Endothelial cell of umbilical vein (primary cell): ENCODE results near the gene RTN1. TPM values are rescaled to one million over a fixed set of nuclear protein-coding genes. Genes with fewer than 3 reads are reported as not detected.

Experiments
- BruUV-seq: library from RNA; stranded (reverse); fragments of 400-500 nt; replicated peaks from 2 replicates; lab custom pipeline; 2021; lab: Mats Ljungman, UMichigan
- CTCF ChIA-PET: fragments of 300-600, 350-600 bp; sonication (Branson Sonifier 250); formaldehyde crosslinking; loops from one replicate; lab custom pipeline; 2021; ENCODE audit warnings: antibody characterized with exemption, inconsistent platforms; lab: Charles Lee
- POLR2A ChIA-PET: fragments of 300-600, 350-600 bp; sonication (Branson Sonifier 250); formaldehyde crosslinking; loops from one replicate; lab custom pipeline; 2021; ENCODE audit warnings: antibody characterized with exemption, inconsistent platforms; lab: Charles Lee
- DNase-seq: peaks from one replicate; pipeline ENCODE4 v3.0.0-alpha.2; 2011; ENCODE audit warnings: low read depth, low spot score
- FAIRE-seq: peaks from 2 replicates; lab custom pipeline; 2011; peaks lifted over from hg19 to GRCh38; lab: Jason Lieb, UNC
- H2AFZ ChIP-seq: 2 replicates; pipeline ENCODE4 v1.6.0; 2012; ENCODE audit warnings: low read depth, low read length, control low read depth, inconsistent platforms
- H3K27ac ChIP-seq: 2 replicates; pipeline ENCODE4 v1.5.1; 2011; ENCODE audit warnings: low read depth, mild to moderate bottlenecking, control low read depth, low read length, moderate library complexity; ENCODE audit not compliant: insufficient read depth
- H3K27me3 ChIP-seq, 2 experiments: 2 replicates each; pipeline versions ENCODE4 v1.6.0 to v1.6.1; 2011; ENCODE audit warnings: low read length in 2 of 2, mixed read lengths in 1 of 2; ENCODE audit not compliant: control insufficient read depth in 2 of 2, insufficient read depth in 2 of 2
- H3K36me3 ChIP-seq, 2 experiments: 2 replicates in 1 of 2; 3 replicates in 1 of 2; pipeline ENCODE4 v1.5.1; 2011; ENCODE audit warnings: low read length in 2 of 2, mild to moderate bottlenecking in 1 of 2, moderate library complexity in 1 of 2; ENCODE audit not compliant: control insufficient read depth in 2 of 2, insufficient read depth in 2 of 2; ENCODE audit errors: extremely low read depth in 1 of 2
- H3K4me1 ChIP-seq: 3 replicates; pipeline ENCODE4 v1.5.1; 2011; ENCODE audit warnings: mild to moderate bottlenecking, low read length; ENCODE audit not compliant: control insufficient read depth, insufficient read depth; ENCODE audit errors: extremely low read depth
- H3K4me2 ChIP-seq: 2 replicates; pipeline ENCODE4 v1.6.1; 2011; ENCODE audit warnings: low read length, control low read depth, mixed read lengths; ENCODE audit not compliant: insufficient read depth
- H3K4me3 ChIP-seq, 3 experiments: fragments of 200-600 bp in 1 of 3; sonication (generic), shearing (Covaris generic) in 1 of 3; replicated peaks in 1 of 3; 2 replicates each; pipeline ENCODE4 v1.5.1; 2011 to 2016; ENCODE audit warnings: control low read depth in 3 of 3, low read length in 3 of 3, mild to moderate bottlenecking in 2 of 3, inconsistent platforms in 1 of 3, low read depth in 1 of 3, moderate library complexity in 1 of 3; ENCODE audit not compliant: insufficient read depth in 1 of 3
- H3K79me2 ChIP-seq: 2 replicates; pipeline ENCODE4 v1.6.0; 2012; ENCODE audit warnings: low read length, inconsistent platforms; ENCODE audit not compliant: control insufficient read depth, insufficient read depth
- H3K9ac ChIP-seq: replicated peaks from 2 replicates; pipeline ENCODE3; 2011; ENCODE audit warnings: low read length, control low read depth; ENCODE audit not compliant: insufficient read depth; ENCODE audit errors: extremely low read depth
- H3K9me1 ChIP-seq: replicated peaks from 3 replicates; pipeline ENCODE4 v1.6.0; 2011; ENCODE audit warnings: mild to moderate bottlenecking, low read length; ENCODE audit not compliant: control insufficient read depth, insufficient read depth; ENCODE audit errors: extremely low read depth
- H3K9me3 ChIP-seq: replicated peaks from 2 replicates; pipeline ENCODE4 v1.5.1; 2012; ENCODE audit warnings: low read length, inconsistent platforms; ENCODE audit not compliant: control insufficient read depth, insufficient read depth
- H4K20me1 ChIP-seq: replicated peaks from 2 replicates; pipeline ENCODE3; 2011; ENCODE audit warnings: mild to moderate bottlenecking, low read length; ENCODE audit not compliant: control insufficient read depth, insufficient read depth; ENCODE audit errors: extremely low read depth
- CTCF ChIP-seq, 2 donors: IDR thresholded peaks; 1 replicate in 1 of 2; 2 replicates in 1 of 2; pipeline ENCODE4 v1.5.1; 2011; ENCODE audit warnings: low read length in 2 of 2, mild to moderate bottlenecking in 2 of 2, moderate library complexity in 2 of 2, control low read depth in 1 of 2, inconsistent platforms in 1 of 2, low read depth in 1 of 2; ENCODE audit not compliant: insufficient read depth in 1 of 2; ENCODE audit errors: extremely low read depth in 1 of 2
- EZH2 ChIP-seq: IDR thresholded peaks from 2 replicates; pipeline ENCODE4 v1.6.1; 2012; ENCODE audit warnings: borderline replicate concordance, low read depth, mild to moderate bottlenecking, moderate library complexity, low read length, inconsistent platforms; ENCODE audit not compliant: severe bottlenecking
- FOS ChIP-seq: IDR thresholded peaks from 2 replicates; pipeline ENCODE4 v1.6.1; 2011; ENCODE audit warnings: mild to moderate bottlenecking, low read length, moderate library complexity, borderline replicate concordance; ENCODE audit not compliant: insufficient read depth
- GATA2 ChIP-seq: IDR thresholded peaks from 2 replicates; pipeline ENCODE4 v1.7.0; 2011; ENCODE audit warnings: low read depth, mild to moderate bottlenecking, moderate library complexity, mixed read lengths, low read length; ENCODE audit not compliant: insufficient read length, insufficient read depth
- JUN ChIP-seq: IDR thresholded peaks from 2 replicates; pipeline ENCODE4 v1.6.1; 2011; ENCODE audit warnings: borderline replicate concordance, low read depth; ENCODE audit not compliant: insufficient read length, insufficient read depth
- MAX ChIP-seq: IDR thresholded peaks from 2 replicates; pipeline ENCODE4 v1.6.1; 2011; ENCODE audit not compliant: insufficient read depth, insufficient read length
- MYC ChIP-seq: IDR thresholded peaks from one replicate; pipeline ENCODE4 v1.6.1; 2011; ENCODE audit warnings: mild to moderate bottlenecking, low read depth, low read length
- POLR2A ChIP-seq: IDR thresholded peaks from 2 replicates; pipeline ENCODE4 v1.6.1; 2012; ENCODE audit warnings: low read depth, mild to moderate bottlenecking, control low read depth, low read length
- POLR2AphosphoS5 ChIP-seq: IDR thresholded peaks from 2 replicates; pipeline ENCODE4 v1.6.1; 2012; ENCODE audit warnings: low read depth, mild to moderate bottlenecking, control low read depth, low read length, moderate library complexity; ENCODE audit not compliant: insufficient read depth
- dilution Hi-C: fragments of 300-500 bp; cut with MboI; formaldehyde crosslinking; loops from one replicate; pipeline ENCODE4 v1.15.0; 2019; ENCODE audit warnings: low sequenced_read_pairs; ENCODE audit not compliant: extremely low pct_ligation_motif_present
- intact Hi-C: fragments of 100-400 bp; cut with micrococcal nuclease; formaldehyde crosslinking; loops from one replicate; pipeline ENCODE4 v1.10.0; 2022
- polyA plus RNA-seq, 4 experiments: library from polyadenylated mRNA; depleted of rRNA in 3 of 4; stranded (reverse) in 3 of 4; unstranded in 1 of 4; fragments of >200 nt; gene quantifications; 2 replicates each; pipeline versions ENCODE4 v1.2.1 to v1.2.3, GENCODE V29; 2011 to 2012; ENCODE audit warnings: missing spikeins in 1 of 4
- total RNA-seq: library from RNA; stranded (reverse); gene quantifications from 2 replicates; pipeline ENCODE4 v1.2.3, GENCODE V29; 2021

RTN1 gene
- total and polyA plus RNA-seq, 2 donors (not counting 3 experiments of a cell fraction or from before 2014, with no cell fraction given): 0.10 to 0.29 TPM

- intact Hi-C loops: no loop called here
Observed at GRCh38 chr14:59634617-59635016, 236.0 kb downstream of the RTN1 start.

More at GRCh38 chr14:59634617-59635016, 236.0 kb downstream of the RTN1 start:
- no peak for FAIRE-seq
- H3K27me3 ChIP-seq: peaks cover 12 to 32% of the 10 kb centered on the region in 2 experiments
- H3K27ac ChIP-seq: no peak overlapping the region
- TF ChIP-seq POLR2AphosphoS5 (no peak), POLR2A (no peak), MYC (no peak), MAX (no peak), JUN (no peak), EZH2 (no peak), GATA2 (no peak), FOS (no peak), CTCF (IDR thresholded peaks at IDR 0.05; ENCODE audit: extremely low read depth in 1 of 2, insufficient read depth in 1 of 2, low read depth in 1 of 2, low read length in 2 of 2) (no peak)
- dilution Hi-C loops: no loop called here
- no peaks in the 10 kb centered on the region for H3K79me2 ChIP-seq
- no peaks in the 10 kb centered on the region for H4K20me1 ChIP-seq
- no TSS peak for BruUV-seq
- no peaks in the 10 kb centered on the region for H3K36me3 ChIP-seq
- no peak overlapping the region for H2AFZ ChIP-seq
- H3K9me3 ChIP-seq: no peaks in the 10 kb centered on the region
- no peak overlapping the region for H3K9ac ChIP-seq
- no peaks in the 10 kb centered on the region for H3K9me1 ChIP-seq
- H3K4me1 ChIP-seq: no peaks in the 10 kb centered on the region
- ChIA-PET CTCF (interaction anchor here (1.6 to 2.2 kb wide), 2 partner anchors 263 to 284 kb away, joined by 5 to 14 read pairs; no protein-coding TSS in a partner anchor), POLR2A (no interaction called here)
- H3K4me3 ChIP-seq: no peak overlapping the region
- no peak overlapping the region for H3K4me2 ChIP-seq
- no peak for DNase-seq
